Neural progenitor cell (in vitro differentiated cells): ENCODE measurements around the gene DNAJB8.

Experiments used
- CTCF ChIP-seq: fragments of 200-600 bp; sonication (generic); IDR thresholded peaks from 2 replicates; pipeline ENCODE4 v1.5.1; 2017; ENCODE audit warnings: antibody characterized with exemption, mild to moderate bottlenecking
- EZH2 ChIP-seq: fragments of 200-600 bp; sonication (generic); IDR thresholded peaks from 2 replicates; pipeline ENCODE4 v1.6.1; 2017; ENCODE audit warnings: antibody characterized with exemption, mild to moderate bottlenecking, moderate library complexity

DNA sequence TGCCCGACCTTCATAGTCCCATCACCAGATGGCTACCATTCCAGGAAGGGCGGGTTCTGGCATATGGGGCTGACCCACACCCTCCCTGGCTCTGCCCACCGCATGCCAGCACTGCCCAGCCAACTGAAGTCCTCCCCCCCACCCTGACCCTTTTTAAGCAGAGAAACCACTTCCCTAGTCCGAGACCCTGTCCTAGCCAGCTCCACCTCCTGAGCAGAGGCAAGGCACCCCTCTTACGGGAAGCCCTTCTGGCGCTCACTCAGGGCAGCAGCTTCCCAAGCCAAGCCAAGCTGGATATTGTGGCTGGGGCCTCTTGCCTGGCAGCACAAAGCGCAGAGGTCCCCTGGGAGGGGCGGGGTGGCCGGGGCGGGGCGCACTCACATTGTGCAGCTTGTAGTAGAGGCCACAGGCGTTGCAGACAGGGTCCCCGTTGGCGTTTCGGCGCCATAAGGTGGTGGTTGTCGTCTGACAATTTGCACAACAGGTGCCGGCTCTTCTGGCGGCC is 14.8 kb upstream of the DNAJB8 start:
- TF ChIP-seq CTCF (no peak), EZH2 (no peak)
